ENCODE data around the gene FAM174C. TPM values are rescaled to one million over a fixed set of nuclear protein-coding genes. Genes with fewer than 3 reads are reported as not detected.

The FAM174C gene
- total and polyA plus RNA-seq, 10 donors: 35.8 to 134 (median 46.6) TPM

DNA sequence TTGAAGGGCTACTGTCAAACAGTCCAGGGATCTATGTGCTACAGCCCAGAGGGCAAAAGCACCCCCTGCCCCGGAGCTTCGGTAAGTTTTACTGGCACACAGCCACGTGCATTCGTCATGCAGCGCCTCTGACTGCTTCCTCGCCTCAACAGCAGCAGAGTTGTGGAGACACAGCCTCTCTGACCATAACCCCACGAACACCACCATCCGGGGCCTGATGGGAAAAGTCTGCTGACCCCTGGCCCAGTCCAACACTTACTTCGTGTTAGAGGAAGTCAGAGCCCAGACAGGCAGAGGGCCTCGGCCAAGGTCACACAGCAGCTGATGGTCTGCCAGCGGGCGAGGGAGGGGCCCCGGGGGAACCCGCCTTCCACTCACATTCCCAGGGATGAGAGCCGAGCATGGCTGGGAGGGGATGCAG is 42.7 kb upstream of the FAM174C start:
- intact Hi-C loops (cut with DNase I; ENCODE audit: low total_unique reads): no loop called here
- 7 to 46% (median 37%) methylated on average over 3 to 15 of the region's 15 CpGs for WGBS, 5 donors
- TF ChIP-seq POLR2AphosphoS5 (IDR thresholded peaks at IDR 0.05): peak; percentile 48 to 71 (median 63)
- TF ChIP-seq, protein P1, sequence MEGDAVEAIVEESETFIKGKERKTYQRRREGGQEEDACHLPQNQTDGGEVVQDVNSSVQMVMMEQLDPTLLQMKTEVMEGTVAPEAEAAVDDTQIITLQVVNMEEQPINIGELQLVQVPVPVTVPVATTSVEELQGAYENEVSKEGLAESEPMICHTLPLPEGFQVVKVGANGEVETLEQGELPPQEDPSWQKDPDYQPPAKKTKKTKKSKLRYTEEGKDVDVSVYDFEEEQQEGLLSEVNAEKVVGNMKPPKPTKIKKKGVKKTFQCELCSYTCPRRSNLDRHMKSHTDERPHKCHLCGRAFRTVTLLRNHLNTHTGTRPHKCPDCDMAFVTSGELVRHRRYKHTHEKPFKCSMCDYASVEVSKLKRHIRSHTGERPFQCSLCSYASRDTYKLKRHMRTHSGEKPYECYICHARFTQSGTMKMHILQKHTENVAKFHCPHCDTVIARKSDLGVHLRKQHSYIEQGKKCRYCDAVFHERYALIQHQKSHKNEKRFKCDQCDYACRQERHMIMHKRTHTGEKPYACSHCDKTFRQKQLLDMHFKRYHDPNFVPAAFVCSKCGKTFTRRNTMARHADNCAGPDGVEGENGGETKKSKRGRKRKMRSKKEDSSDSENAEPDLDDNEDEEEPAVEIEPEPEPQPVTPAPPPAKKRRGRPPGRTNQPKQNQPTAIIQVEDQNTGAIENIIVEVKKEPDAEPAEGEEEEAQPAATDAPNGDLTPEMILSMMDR (IDR thresholded peaks at IDR 0.05 in 8 of 11, conservative IDR thresholded peaks at IDR 0.05 in 3 of 11): no peak
- Histone ChIP-seq H3K36me3 (peaks cover 0 to 11% (median 7%) of the 10 kb centered on the region in 6 donors), H3K4me3 (no peak overlapping the region), H3K9me3 (no peaks in the 10 kb centered on the region), H3K4me1 (peaks cover 21 to 42% (median 27%) of the 10 kb centered on the region in 6 donors), H3K27ac (peak overlapping the region in 5 of 8 donors; percentile 15 to 58 (median 46)), H3K27me3 (replicated peaks in 1 of 7) (peaks cover 0 to 25% (median 13%) of the 10 kb centered on the region in 7 donors)
- DNase-seq: no peak

DNA sequence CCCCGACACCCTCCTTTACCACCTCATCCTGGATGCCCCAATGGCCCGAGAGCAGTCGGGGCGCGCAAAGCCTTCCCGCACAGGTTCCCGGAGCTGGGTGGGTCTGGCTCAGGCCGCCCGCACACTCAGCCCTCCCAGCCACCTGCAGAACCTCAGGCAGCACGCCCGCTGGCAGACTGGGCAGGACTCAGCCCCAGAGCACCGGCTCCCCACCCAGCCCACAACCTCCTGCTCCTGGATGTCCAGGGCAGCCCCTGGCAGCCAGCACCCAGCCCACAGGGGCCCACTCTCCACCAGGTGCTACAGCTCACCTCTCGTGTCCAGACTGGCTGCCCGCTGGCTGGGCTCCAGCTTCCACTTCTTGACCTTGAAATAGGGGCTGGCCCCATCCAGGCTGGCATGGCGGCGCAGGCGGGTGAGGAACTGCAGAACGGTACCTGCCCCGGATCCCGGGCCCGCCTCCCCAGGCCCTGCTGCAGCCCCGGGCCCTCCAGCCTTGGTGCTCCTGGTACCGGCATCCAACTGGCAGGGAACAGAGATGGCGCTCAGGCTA is 42.1 kb upstream of the FAM174C start:
- 62 to 86% (median 79%) methylated on average over 3 to 24 of the region's 24 CpGs for WGBS, 5 donors
- no peak for DNase-seq

DNA sequence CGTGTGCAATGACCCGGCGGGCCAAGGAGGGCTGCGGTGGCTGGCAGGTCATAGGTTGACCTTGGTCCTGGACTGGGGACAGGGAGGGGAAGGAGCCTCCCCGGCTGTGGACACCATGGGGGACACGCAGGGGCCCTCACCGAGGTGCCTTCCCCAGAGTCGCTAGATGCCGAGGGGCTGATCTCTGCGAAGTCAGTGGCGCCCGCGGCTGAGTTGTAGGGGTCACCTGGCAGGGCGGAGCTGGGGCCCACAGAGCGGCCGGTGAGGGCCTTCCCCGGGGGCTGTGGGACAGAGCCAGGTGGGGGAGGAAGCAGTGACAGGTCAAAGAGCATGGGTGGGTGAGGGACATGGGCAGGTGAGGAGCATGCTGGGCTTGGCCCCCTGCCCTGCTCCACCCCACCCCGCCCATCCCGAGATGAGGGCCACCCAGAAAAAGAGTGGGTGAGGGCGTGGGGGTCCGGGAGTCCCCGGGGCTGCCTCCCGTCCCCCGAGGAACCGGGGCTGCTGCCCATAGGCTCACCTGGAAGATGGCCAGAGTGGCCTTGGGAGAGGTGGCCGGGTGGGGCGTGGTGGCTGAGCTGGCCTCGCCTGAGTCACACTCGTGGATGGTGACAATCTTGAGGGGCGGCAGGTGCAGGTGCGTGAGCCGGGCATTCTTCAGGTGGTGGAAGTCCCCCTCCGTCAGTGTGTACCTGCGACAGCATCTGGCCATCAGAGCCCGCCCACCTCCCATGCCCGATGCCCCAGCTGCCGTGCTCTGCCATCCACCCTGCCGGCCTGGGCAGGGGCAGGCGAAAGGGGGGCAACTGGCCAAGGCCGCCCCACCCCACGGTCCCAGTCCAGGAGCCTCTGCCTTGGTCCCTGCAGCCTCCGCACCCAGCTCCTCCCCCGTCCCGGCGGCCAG is 41.0 kb upstream of the FAM174C start:
- WGBS, 5 donors: 86 to 95% (median 90%) methylated on average over 34 to 45 of the region's 45 CpGs
- peaks cover 0 to 37% (median 18%) of the 10 kb centered on the region in 7 donors for H3K27me3 ChIP-seq (replicated peaks in 1 of 7)
- DNase-seq: no peak
- intact Hi-C loops (cut with DNase I; ENCODE audit: low total_unique reads): no loop called here
- peaks cover 26 to 56% (median 38%) of the 10 kb centered on the region in 6 donors for H3K4me1 ChIP-seq
- H3K36me3 ChIP-seq: no peaks in the 10 kb centered on the region
- no peak overlapping the region for H3K27ac ChIP-seq
- TF ChIP-seq, protein P1 (IDR thresholded peaks at IDR 0.05 in 8 of 11, conservative IDR thresholded peaks at IDR 0.05 in 3 of 11): no peak
- TF ChIP-seq POLR2AphosphoS5 (IDR thresholded peaks at IDR 0.05) (no peak), POLR2A (IDR thresholded peaks at IDR 0.05) (no peak)
- H3K9me3 ChIP-seq: no peaks in the 10 kb centered on the region
- no peak overlapping the region for H3K4me3 ChIP-seq

More for the DNA sequence above, 42.1 kb upstream of the FAM174C start:
- intact Hi-C loops (cut with DNase I; ENCODE audit: low total_unique reads): no loop called here
- no peak for TF ChIP-seq POLR2AphosphoS5 (IDR thresholded peaks at IDR 0.05)
- no peak for TF ChIP-seq POLR2A (IDR thresholded peaks at IDR 0.05)
- TF ChIP-seq, protein P1 (IDR thresholded peaks at IDR 0.05 in 8 of 11, conservative IDR thresholded peaks at IDR 0.05 in 3 of 11): no peak
- H3K9me3 ChIP-seq: no peaks in the 10 kb centered on the region
- peak overlapping the region in 3 of 8 donors; percentile 46 to 58 (median 52) for H3K27ac ChIP-seq
- H3K36me3 ChIP-seq: peaks cover 0 to 6% (median 1%) of the 10 kb centered on the region in 6 donors
- H3K4me3 ChIP-seq: no peak overlapping the region
- H3K4me1 ChIP-seq: peaks cover 22 to 44% (median 29%) of the 10 kb centered on the region in 6 donors
- H3K27me3 ChIP-seq (replicated peaks in 1 of 7): peaks cover 0 to 29% (median 15%) of the 10 kb centered on the region in 7 donors

DNA sequence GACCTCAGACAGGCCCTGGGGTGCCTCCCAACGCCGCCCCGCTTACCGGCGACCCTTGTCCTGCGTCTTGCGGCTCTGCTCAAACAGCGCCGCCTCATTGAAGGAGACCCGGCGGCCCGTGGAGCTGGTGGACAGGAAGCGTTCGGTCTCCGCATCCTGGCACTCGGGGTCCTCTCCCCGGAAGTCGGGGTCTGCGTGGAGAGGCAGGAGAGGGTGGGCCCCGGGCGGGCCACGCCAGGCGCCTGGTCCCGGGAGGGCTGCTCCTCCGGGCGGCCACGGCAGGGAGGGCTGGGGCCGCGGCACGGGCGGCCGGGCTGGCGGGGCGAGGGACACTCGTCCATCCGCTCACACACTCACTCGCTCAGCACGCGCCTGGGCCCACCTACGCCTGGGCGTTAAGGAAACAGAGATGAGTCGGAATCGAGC is 40.4 kb upstream of the FAM174C start:
- WGBS, 5 donors: 89 to 94% (median 94%) methylated on average over 29 to 43 of the region's 43 CpGs
- Histone ChIP-seq H3K27me3 (replicated peaks in 1 of 7) (peaks cover 0 to 44% (median 18%) of the 10 kb centered on the region in 7 donors), H3K36me3 (no peaks in the 10 kb centered on the region), H3K4me3 (no peak overlapping the region), H3K4me1 (peaks cover 26 to 62% (median 43%) of the 10 kb centered on the region in 6 donors), H3K27ac (no peak overlapping the region), H3K9me3 (no peaks in the 10 kb centered on the region)
- no peak for DNase-seq
- TF ChIP-seq POLR2A (IDR thresholded peaks at IDR 0.05) (no peak), POLR2AphosphoS5 (IDR thresholded peaks at IDR 0.05) (no peak)
- TF ChIP-seq, protein P1 (IDR thresholded peaks at IDR 0.05 in 8 of 11, conservative IDR thresholded peaks at IDR 0.05 in 3 of 11): no peak
- intact Hi-C loops (cut with DNase I; ENCODE audit: low total_unique reads): no loop called here

Data from spleen (tissue), 11 donors.